HCT116 (cell line): ENCODE data around the gene SCYGR1. TPM values are rescaled to one million over a fixed set of nuclear protein-coding genes. Genes with fewer than 3 reads are reported as not detected.

ENCODE experiments used
- ATAC-seq: fragments of 200-7000 bp; cut with Tn5 transposase; 2 replicates; pipeline ENCODE4 v1.9.1; 2020; ENCODE audit warnings: mild to moderate bottlenecking, moderate library complexity
- BruUV-seq: library from RNA; stranded (reverse); fragments of 400-500 nt; replicated peaks from 2 replicates; lab custom pipeline; 2021; lab: Mats Ljungman, UMichigan
- CTCF ChIA-PET: fragments of 300-600 bp; sonication (Branson Sonifier 250); formaldehyde crosslinking; loops from one replicate; lab custom pipeline; 2021; ENCODE audit warnings: antibody characterized with exemption; lab: Charles Lee
- POLR2A ChIA-PET: fragments of 300-600, 350-600 bp; sonication (Branson Sonifier 250); formaldehyde crosslinking; loops from one replicate; lab custom pipeline; 2021; ENCODE audit warnings: antibody characterized with exemption; lab: Charles Lee
- RAD21 ChIA-PET, 2 experiments: fragments of 300-600 bp; sonication (Branson Sonifier 250); formaldehyde crosslinking; loops; one replicate each; lab custom pipeline; 2023; ENCODE audit warnings: low total read pairs in 2 of 2; ENCODE audit not compliant: uncharacterized antibody in 2 of 2, unreplicated experiment in 2 of 2, low non-redundant PET in 1 of 2; lab: Charles Lee
- DNase-seq: peaks from one replicate; pipeline ENCODE4 v3.0.0-alpha.2; 2010; ENCODE audit warnings: low read depth, low spot score
- H2AFZ ChIP-seq: fragments of 200-600 bp; shearing (Covaris generic), sonication (generic); 2 replicates; pipeline ENCODE4 v1.6.1; 2017; ENCODE audit warnings: low read depth, mixed run types, mixed read lengths, antibody characterized with exemption, low read length; ENCODE audit not compliant: poor library complexity, severe bottlenecking
- H3K27ac ChIP-seq: 2 replicates; pipeline ENCODE4 v1.5.1; 2012; ENCODE audit warnings: low read depth, low read length
- H3K27me3 ChIP-seq: fragments of 200-600 bp; sonication (generic); 2 replicates; pipeline ENCODE4 v1.6.1; 2016; ENCODE audit warnings: mixed run types, low read length, mixed read lengths; ENCODE audit not compliant: insufficient read depth
- H3K36me3 ChIP-seq, 2 experiments: fragments of 200-500 bp in 1 of 2; fragments of 200-600 bp in 1 of 2; sonication (Bioruptor generic) in 1 of 2; sonication (generic) in 1 of 2; 2 replicates each; pipeline versions ENCODE4 v1.5.1 to v1.6.1; 2014 to 2016; ENCODE audit warnings: low read length in 2 of 2, inconsistent platforms in 1 of 2, mixed read lengths in 1 of 2, mixed run types in 1 of 2; ENCODE audit not compliant: insufficient read depth in 2 of 2, control insufficient read depth in 1 of 2
- H3K4me1 ChIP-seq, 2 experiments: fragments of 200-600 bp in 1 of 2; sonication (generic) in 1 of 2; 2 replicates each; pipeline versions ENCODE4 v1.5.1 to v1.6.1; 2012 to 2017; ENCODE audit warnings: low read length in 2 of 2, inconsistent platforms in 1 of 2, mild to moderate bottlenecking in 1 of 2, mixed read lengths in 1 of 2, mixed run types in 1 of 2, moderate library complexity in 1 of 2; ENCODE audit not compliant: insufficient read depth in 2 of 2, control insufficient read depth in 1 of 2
- H3K4me2 ChIP-seq: fragments of 200-600 bp; sonication (generic); 2 replicates; pipeline ENCODE4 v1.6.1; 2017; ENCODE audit warnings: mixed run types, low read length, mixed read lengths
- H3K4me3 ChIP-seq, 2 experiments: fragments of 200-600 bp in 1 of 2; sonication (generic) in 1 of 2; replicated peaks in 1 of 2; 2 replicates each; pipeline ENCODE4 v1.5.1; 2011 to 2016; ENCODE audit warnings: low read length in 2 of 2, control low read depth in 1 of 2, low read depth in 1 of 2, mild to moderate bottlenecking in 1 of 2, mixed read lengths in 1 of 2, mixed run types in 1 of 2
- H3K79me2 ChIP-seq: fragments of 200-600 bp; sonication (generic); 2 replicates; pipeline ENCODE4 v1.6.1; 2017; ENCODE audit warnings: mild to moderate bottlenecking, mixed run types, low read length, moderate library complexity, mixed read lengths; ENCODE audit not compliant: insufficient read depth
- H3K9ac ChIP-seq: fragments of 200-600 bp; sonication (generic); 2 replicates; pipeline ENCODE4 v1.6.1; 2016; ENCODE audit warnings: low read length, mixed read lengths
- H3K9me2 ChIP-seq: fragments of 200-600 bp; sonication (generic), shearing (Covaris generic); 2 replicates; pipeline ENCODE4 v1.6.1; 2017; ENCODE audit warnings: mixed run types, mild to moderate bottlenecking, moderate library complexity; ENCODE audit not compliant: insufficient read depth
- H3K9me3 ChIP-seq, 2 experiments: fragments of 200-500 bp in 1 of 2; fragments of 200-600 bp in 1 of 2; sonication (Bioruptor generic) in 1 of 2; sonication (generic) in 1 of 2; 2 replicates each; pipeline ENCODE4 v1.6.1; 2014 to 2017; ENCODE audit warnings: low read length in 2 of 2, mixed read lengths in 2 of 2, inconsistent platforms in 1 of 2, low read depth in 1 of 2, mild to moderate bottlenecking in 1 of 2, mixed run types in 1 of 2, moderate library complexity in 1 of 2; ENCODE audit not compliant: control insufficient read depth in 1 of 2, insufficient read depth in 1 of 2
- H4K20me1 ChIP-seq: fragments of 200-600 bp; sonication (generic), shearing (Covaris generic); 2 replicates; pipeline ENCODE4 v1.6.1; 2017; ENCODE audit warnings: mixed run types, mild to moderate bottlenecking, moderate library complexity; ENCODE audit not compliant: insufficient read depth
- CBX3 ChIP-seq: IDR thresholded peaks from 2 replicates; pipeline ENCODE4 v1.6.1; 2012; ENCODE audit warnings: low read depth
- ELF1 ChIP-seq: IDR thresholded peaks from 2 replicates; pipeline ENCODE4 v1.6.1; 2012; ENCODE audit warnings: low read depth, borderline replicate concordance
- EZH2phosphoT487 ChIP-seq: fragments of 200-600 bp; IDR thresholded peaks from 2 replicates; pipeline ENCODE4 v1.6.1; 2018; ENCODE audit warnings: antibody characterized with exemption, borderline replicate concordance
- FOSL1 ChIP-seq: IDR thresholded peaks from 2 replicates; pipeline ENCODE4 v1.6.1; 2012; ENCODE audit warnings: low read depth
- MAX ChIP-seq: IDR thresholded peaks from 2 replicates; pipeline ENCODE4 v1.6.1; 2012
- POLR2A ChIP-seq: IDR thresholded peaks from 2 replicates; pipeline ENCODE4 v1.7.0; 2011; ENCODE audit warnings: borderline replicate concordance; ENCODE audit not compliant: insufficient read depth, insufficient read length; ENCODE audit errors: extremely low read depth
- POLR2AphosphoS5 ChIP-seq: IDR thresholded peaks from 2 replicates; pipeline ENCODE4 v1.6.1; 2011; ENCODE audit warnings: mild to moderate bottlenecking, low read depth, low read length, moderate library complexity
- RAD21 ChIP-seq: IDR thresholded peaks from 2 replicates; pipeline ENCODE4 v1.6.1; 2012; ENCODE audit warnings: low read depth, mild to moderate bottlenecking
- ZFX ChIP-seq: fragments of 450-650 bp; IDR thresholded peaks from 2 replicates; pipeline ENCODE4 v1.6.1; 2017
- intact Hi-C: fragments of 100-400 bp; cut with micrococcal nuclease; formaldehyde crosslinking; loops from 2 replicates; pipeline ENCODE4 v1.10.0; 2022
- total RNA-seq: library from RNA; stranded (reverse); gene quantifications from one replicate; pipeline ENCODE4 v1.2.1, GENCODE V29; 2021; ENCODE audit not compliant: unreplicated experiment
- TF ChIP-seq, protein P1 (sequence below): IDR thresholded peaks from 2 replicates; pipeline ENCODE4 v1.6.1; 2011; ENCODE audit warnings: mild to moderate bottlenecking, low read length, moderate library complexity; ENCODE audit not compliant: insufficient replicate concordance; ENCODE audit errors: extremely low read depth
- TF ChIP-seq, protein P2 (sequence below): IDR thresholded peaks from 2 replicates; pipeline ENCODE4 v1.6.1; 2012; ENCODE audit warnings: low read depth
- TF ChIP-seq, protein P3 (sequence below), 3 experiments: fragments of 200-600 bp in 1 of 3; sonication (generic) in 1 of 3; IDR thresholded peaks in 2 of 3; conservative IDR thresholded peaks in 1 of 3; 2 replicates each; pipeline ENCODE4 v1.5.1; 2012 to 2017; ENCODE audit warnings: low read depth in 2 of 3, low read length in 2 of 3, antibody characterized with exemption in 1 of 3, borderline replicate concordance in 1 of 3, control low read depth in 1 of 3, mild to moderate bottlenecking in 1 of 3, mixed read lengths in 1 of 3, mixed run types in 1 of 3, moderate library complexity in 1 of 3; ENCODE audit not compliant: insufficient read depth in 1 of 3

The SCYGR1 gene
- total RNA-seq, 1 experiment from 2014 or later: not detected

DNA sequence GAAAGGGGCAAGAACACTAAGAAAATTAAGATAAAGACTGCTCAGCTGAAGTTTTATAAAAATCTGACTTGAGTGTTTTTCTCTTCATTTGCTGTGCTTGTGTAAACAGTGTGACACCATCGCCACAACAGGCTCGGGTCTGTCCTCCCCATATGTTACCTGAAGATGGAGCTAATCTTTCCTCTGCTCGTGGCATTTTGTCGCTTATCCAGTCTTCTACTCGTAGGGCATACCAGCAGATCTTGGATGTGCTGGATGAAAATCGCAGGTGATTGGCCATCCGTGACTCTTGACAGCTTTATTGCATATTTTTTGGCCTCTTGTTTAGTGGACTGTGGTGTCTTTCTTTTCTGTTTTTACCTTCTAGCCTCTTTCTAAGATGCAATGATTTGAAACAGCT is 40.6 kb downstream of the SCYGR1 start:
- POLR2A ChIA-PET: no interaction called here

DNA sequence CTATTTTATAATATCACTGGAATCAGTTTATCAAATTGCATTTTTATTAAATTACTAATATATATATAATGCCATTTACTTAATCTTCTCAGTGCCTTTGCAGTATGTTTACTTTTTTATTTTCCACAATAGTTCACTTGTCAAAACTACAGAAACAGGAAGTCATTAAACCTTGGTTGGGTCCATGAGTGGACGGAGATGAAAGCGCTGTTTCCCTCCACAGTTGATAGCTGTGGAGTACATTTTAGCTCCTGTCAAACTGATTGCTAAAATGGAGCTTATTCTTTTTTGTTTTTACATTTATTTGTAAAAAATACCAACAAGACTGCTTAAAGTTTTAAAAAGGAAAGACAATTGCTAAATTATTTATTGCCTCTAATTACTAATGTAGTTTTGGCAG is 43.5 kb downstream of the SCYGR1 start:
- BruUV-seq: no TSS peak
- no peak overlapping the region for H3K27ac ChIP-seq
- H3K9me3 ChIP-seq: no peaks in the 10 kb centered on the region
- intact Hi-C loops: loop anchor here (10.0 kb wide), 1 partner anchor 209 kb away; no protein-coding TSS in a partner anchor
- RAD21 ChIA-PET: no interaction called here
- no peak overlapping the region for H3K9ac ChIP-seq
- H4K20me1 ChIP-seq: no peaks in the 10 kb centered on the region
- no peak overlapping the region for H3K4me3 ChIP-seq
- no peak overlapping the region for H2AFZ ChIP-seq
- H3K9me2 ChIP-seq: no peaks in the 10 kb centered on the region
- H3K36me3 ChIP-seq: peaks cover 18 to 20% of the 10 kb centered on the region in 2 experiments
- no peaks in the 10 kb centered on the region for H3K4me1 ChIP-seq
- no peak overlapping the region for H3K4me2 ChIP-seq
- H3K27me3 ChIP-seq: no peaks in the 10 kb centered on the region
- DNase-seq (no peak), ATAC-seq (no peak)
- CTCF ChIA-PET: interaction anchor here (1.6 kb wide), 1 partner anchor 422 kb away, joined by 3 read pairs; no protein-coding TSS in a partner anchor
- POLR2A ChIA-PET: no interaction called here
- 0 out of 2 replicates have a peak, but pooled peaks cover 6% of the 10 kb centered on the region for H3K79me2 ChIP-seq
- no peak for TF ChIP-seq MAX
- TF ChIP-seq, protein P1, sequence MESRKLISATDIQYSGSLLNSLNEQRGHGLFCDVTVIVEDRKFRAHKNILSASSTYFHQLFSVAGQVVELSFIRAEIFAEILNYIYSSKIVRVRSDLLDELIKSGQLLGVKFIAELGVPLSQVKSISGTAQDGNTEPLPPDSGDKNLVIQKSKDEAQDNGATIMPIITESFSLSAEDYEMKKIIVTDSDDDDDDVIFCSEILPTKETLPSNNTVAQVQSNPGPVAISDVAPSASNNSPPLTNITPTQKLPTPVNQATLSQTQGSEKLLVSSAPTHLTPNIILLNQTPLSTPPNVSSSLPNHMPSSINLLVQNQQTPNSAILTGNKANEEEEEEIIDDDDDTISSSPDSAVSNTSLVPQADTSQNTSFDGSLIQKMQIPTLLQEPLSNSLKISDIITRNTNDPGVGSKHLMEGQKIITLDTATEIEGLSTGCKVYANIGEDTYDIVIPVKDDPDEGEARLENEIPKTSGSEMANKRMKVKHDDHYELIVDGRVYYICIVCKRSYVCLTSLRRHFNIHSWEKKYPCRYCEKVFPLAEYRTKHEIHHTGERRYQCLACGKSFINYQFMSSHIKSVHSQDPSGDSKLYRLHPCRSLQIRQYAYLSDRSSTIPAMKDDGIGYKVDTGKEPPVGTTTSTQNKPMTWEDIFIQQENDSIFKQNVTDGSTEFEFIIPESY: no peak
- TF ChIP-seq POLR2A: no peak
- no peak for TF ChIP-seq CBX3
- no peak for TF ChIP-seq ZFX
- TF ChIP-seq, protein P2, sequence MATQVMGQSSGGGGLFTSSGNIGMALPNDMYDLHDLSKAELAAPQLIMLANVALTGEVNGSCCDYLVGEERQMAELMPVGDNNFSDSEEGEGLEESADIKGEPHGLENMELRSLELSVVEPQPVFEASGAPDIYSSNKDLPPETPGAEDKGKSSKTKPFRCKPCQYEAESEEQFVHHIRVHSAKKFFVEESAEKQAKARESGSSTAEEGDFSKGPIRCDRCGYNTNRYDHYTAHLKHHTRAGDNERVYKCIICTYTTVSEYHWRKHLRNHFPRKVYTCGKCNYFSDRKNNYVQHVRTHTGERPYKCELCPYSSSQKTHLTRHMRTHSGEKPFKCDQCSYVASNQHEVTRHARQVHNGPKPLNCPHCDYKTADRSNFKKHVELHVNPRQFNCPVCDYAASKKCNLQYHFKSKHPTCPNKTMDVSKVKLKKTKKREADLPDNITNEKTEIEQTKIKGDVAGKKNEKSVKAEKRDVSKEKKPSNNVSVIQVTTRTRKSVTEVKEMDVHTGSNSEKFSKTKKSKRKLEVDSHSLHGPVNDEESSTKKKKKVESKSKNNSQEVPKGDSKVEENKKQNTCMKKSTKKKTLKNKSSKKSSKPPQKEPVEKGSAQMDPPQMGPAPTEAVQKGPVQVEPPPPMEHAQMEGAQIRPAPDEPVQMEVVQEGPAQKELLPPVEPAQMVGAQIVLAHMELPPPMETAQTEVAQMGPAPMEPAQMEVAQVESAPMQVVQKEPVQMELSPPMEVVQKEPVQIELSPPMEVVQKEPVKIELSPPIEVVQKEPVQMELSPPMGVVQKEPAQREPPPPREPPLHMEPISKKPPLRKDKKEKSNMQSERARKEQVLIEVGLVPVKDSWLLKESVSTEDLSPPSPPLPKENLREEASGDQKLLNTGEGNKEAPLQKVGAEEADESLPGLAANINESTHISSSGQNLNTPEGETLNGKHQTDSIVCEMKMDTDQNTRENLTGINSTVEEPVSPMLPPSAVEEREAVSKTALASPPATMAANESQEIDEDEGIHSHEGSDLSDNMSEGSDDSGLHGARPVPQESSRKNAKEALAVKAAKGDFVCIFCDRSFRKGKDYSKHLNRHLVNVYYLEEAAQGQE: no peak

More for the DNA sequence above, 40.6 kb downstream of the SCYGR1 start:
- ChIA-PET RAD21 (no interaction called here), CTCF (interaction anchor here (0.9 kb wide), 1 partner anchor 109 kb away, joined by 3 read pairs; no protein-coding TSS in a partner anchor)
- H4K20me1 ChIP-seq: no peaks in the 10 kb centered on the region
- H2AFZ ChIP-seq: no peak overlapping the region
- no peaks in the 10 kb centered on the region for H3K27me3 ChIP-seq
- H3K9me2 ChIP-seq: no peaks in the 10 kb centered on the region
- H3K79me2 ChIP-seq: 0 out of 2 replicates have a peak, but pooled peaks cover 6% of the 10 kb centered on the region
- no peak for TF ChIP-seq RAD21
- TF ChIP-seq FOSL1: no peak
- TF ChIP-seq, protein P3, sequence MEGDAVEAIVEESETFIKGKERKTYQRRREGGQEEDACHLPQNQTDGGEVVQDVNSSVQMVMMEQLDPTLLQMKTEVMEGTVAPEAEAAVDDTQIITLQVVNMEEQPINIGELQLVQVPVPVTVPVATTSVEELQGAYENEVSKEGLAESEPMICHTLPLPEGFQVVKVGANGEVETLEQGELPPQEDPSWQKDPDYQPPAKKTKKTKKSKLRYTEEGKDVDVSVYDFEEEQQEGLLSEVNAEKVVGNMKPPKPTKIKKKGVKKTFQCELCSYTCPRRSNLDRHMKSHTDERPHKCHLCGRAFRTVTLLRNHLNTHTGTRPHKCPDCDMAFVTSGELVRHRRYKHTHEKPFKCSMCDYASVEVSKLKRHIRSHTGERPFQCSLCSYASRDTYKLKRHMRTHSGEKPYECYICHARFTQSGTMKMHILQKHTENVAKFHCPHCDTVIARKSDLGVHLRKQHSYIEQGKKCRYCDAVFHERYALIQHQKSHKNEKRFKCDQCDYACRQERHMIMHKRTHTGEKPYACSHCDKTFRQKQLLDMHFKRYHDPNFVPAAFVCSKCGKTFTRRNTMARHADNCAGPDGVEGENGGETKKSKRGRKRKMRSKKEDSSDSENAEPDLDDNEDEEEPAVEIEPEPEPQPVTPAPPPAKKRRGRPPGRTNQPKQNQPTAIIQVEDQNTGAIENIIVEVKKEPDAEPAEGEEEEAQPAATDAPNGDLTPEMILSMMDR (IDR thresholded peaks at IDR 0.05 in 2 of 3, conservative IDR thresholded peaks at IDR 0.05 in 1 of 3; ENCODE audit: borderline replicate concordance in 1 of 3, insufficient read depth in 1 of 3, low read depth in 2 of 3, low read length in 2 of 3): 0 out of 6 replicates have a peak, but pooled peaks of 1 of the 3 experiments have one; percentile 3
- no peak for TF ChIP-seq ELF1
- no peak for TF ChIP-seq POLR2A
- no peak for TF ChIP-seq POLR2AphosphoS5
- TF ChIP-seq EZH2phosphoT487: no peak
- no peaks in the 10 kb centered on the region for H3K9me3 ChIP-seq
- H3K27ac ChIP-seq: no peak overlapping the region
- peaks cover 11 to 14% of the 10 kb centered on the region in 2 experiments for H3K36me3 ChIP-seq
- no peak overlapping the region for H3K4me2 ChIP-seq
- no TSS peak for BruUV-seq
- no peak overlapping the region for H3K9ac ChIP-seq
- peak; percentile 47; the same call in 1 of the 2 replicates for ATAC-seq
- intact Hi-C loops: loop anchor here (10.0 kb wide), 1 partner anchor 212 kb away; no protein-coding TSS in a partner anchor
- DNase-seq: no peak
- H3K4me3 ChIP-seq: no peak overlapping the region
- no peaks in the 10 kb centered on the region for H3K4me1 ChIP-seq
